ENCODE data around the gene NBEA.
A peak's percentile ranks its signal among the peaks of the same experiment; 100 is the strongest.

Gene NBEA

GRCh38 chr13:35473802-35474201 is 531.7 kb downstream of the NBEA start:
- peaks cover 91% of the 10 kb centered on the region for H3K27me3 ChIP-seq (ENCODE audit: insufficient read depth, insufficient read length)
- TF ChIP-seq SUZ12 (IDR thresholded peaks at IDR 0.05; ENCODE audit: extremely low read depth, insufficient read depth, insufficient read length) = no peak
- TF ChIP-seq ZNF274 (IDR thresholded peaks at IDR 0.05; ENCODE audit: low read depth, low read length) = no peak
- no peak for TF ChIP-seq YY1 (IDR thresholded peaks at IDR 0.05; ENCODE audit: insufficient read depth, insufficient read length)
- no peak for DNase-seq (ENCODE audit: low read depth, low spot score)

GRCh38 chr13:35474496-35475211 is 532.6 kb downstream of the NBEA start:
- DNase-seq (ENCODE audit: low read depth, low spot score) = no peak
- Histone ChIP-seq H3K27me3 (ENCODE audit: insufficient read depth, insufficient read length) (peaks cover 96% of the 10 kb centered on the region), H3K4me3 (ENCODE audit: insufficient read length, low read depth) (no peak overlapping the region), H3K36me3 (ENCODE audit: insufficient read depth, insufficient read length, low read length) (no peaks in the 10 kb centered on the region), H3K9me3 (ENCODE audit: insufficient read depth, low read length) (no peaks in the 10 kb centered on the region), H3K4me1 (ENCODE audit: insufficient read depth, insufficient read length) (no peaks in the 10 kb centered on the region), H3K9ac (ENCODE audit: insufficient read length, low read depth) (no peak overlapping the region)
- TF ChIP-seq SUZ12 (IDR thresholded peaks at IDR 0.05; ENCODE audit: extremely low read depth, insufficient read depth, insufficient read length) (no peak), YY1 (IDR thresholded peaks at IDR 0.05; ENCODE audit: insufficient read depth, insufficient read length) (no peak), ZNF274 (IDR thresholded peaks at IDR 0.05; ENCODE audit: low read depth, low read length) (no peak)

More at GRCh38 chr13:35473802-35474201, 531.7 kb downstream of the NBEA start:
- Histone ChIP-seq H3K9ac (ENCODE audit: insufficient read length, low read depth) (no peak overlapping the region), H3K4me1 (ENCODE audit: insufficient read depth, insufficient read length) (no peaks in the 10 kb centered on the region), H3K36me3 (ENCODE audit: insufficient read depth, insufficient read length, low read length) (no peaks in the 10 kb centered on the region), H3K9me3 (ENCODE audit: insufficient read depth, low read length) (no peaks in the 10 kb centered on the region), H3K4me3 (ENCODE audit: insufficient read length, low read depth) (no peak overlapping the region)

DNA sequence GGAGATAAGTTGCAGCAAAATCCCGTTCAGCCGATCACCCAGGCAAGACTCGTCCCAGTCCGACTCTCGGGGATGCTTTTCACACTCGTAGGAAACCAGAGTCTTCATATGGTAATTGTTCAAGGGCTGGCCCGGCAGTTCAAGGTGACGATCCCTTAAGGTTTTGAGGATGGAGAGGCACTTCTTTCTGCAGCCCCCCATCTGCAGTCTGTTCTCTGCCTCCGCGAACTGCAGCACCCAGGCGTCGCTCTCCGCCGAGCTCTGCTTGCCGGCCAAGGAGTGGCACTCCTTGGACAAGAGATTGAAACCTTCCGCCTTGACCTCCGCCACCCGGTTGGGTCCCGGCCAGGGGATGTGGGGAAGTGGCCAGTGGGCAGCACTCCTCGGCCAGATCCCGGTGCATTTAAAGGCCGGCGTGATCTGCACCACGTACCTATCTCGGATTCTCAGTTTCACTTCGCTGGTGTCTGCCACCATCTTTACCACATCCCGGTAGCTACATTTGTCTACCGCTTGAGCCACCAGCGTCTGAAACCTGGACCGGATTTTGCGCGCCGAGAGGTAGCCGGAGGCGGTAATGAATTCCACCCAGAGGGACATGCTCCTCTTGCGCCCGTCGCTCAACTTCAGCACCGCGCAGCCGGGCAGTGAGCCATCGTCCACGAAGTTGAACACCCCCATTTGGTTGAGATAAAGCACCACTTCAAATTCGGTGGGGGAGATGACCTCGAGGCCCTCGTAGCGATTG is 533.3 kb downstream of the NBEA start:
- Histone ChIP-seq H3K9me3 (ENCODE audit: insufficient read depth, low read length) (no peaks in the 10 kb centered on the region), H3K4me3 (ENCODE audit: insufficient read length, low read depth) (peak overlapping the region; percentile 43), H3K27me3 (ENCODE audit: insufficient read depth, insufficient read length) (peaks cover 98% of the 10 kb centered on the region), H3K36me3 (ENCODE audit: insufficient read depth, insufficient read length, low read length) (no peaks in the 10 kb centered on the region), H3K4me1 (ENCODE audit: insufficient read depth, insufficient read length) (no peaks in the 10 kb centered on the region), H3K9ac (ENCODE audit: insufficient read length, low read depth) (peak overlapping the region; percentile 21)
- TF ChIP-seq SUZ12 (IDR thresholded peaks at IDR 0.05; ENCODE audit: extremely low read depth, insufficient read depth, insufficient read length) (peak; percentile 51), ZNF274 (IDR thresholded peaks at IDR 0.05; ENCODE audit: low read depth, low read length) (no peak)
- no peak for DNase-seq (ENCODE audit: low read depth, low spot score)

DNA sequence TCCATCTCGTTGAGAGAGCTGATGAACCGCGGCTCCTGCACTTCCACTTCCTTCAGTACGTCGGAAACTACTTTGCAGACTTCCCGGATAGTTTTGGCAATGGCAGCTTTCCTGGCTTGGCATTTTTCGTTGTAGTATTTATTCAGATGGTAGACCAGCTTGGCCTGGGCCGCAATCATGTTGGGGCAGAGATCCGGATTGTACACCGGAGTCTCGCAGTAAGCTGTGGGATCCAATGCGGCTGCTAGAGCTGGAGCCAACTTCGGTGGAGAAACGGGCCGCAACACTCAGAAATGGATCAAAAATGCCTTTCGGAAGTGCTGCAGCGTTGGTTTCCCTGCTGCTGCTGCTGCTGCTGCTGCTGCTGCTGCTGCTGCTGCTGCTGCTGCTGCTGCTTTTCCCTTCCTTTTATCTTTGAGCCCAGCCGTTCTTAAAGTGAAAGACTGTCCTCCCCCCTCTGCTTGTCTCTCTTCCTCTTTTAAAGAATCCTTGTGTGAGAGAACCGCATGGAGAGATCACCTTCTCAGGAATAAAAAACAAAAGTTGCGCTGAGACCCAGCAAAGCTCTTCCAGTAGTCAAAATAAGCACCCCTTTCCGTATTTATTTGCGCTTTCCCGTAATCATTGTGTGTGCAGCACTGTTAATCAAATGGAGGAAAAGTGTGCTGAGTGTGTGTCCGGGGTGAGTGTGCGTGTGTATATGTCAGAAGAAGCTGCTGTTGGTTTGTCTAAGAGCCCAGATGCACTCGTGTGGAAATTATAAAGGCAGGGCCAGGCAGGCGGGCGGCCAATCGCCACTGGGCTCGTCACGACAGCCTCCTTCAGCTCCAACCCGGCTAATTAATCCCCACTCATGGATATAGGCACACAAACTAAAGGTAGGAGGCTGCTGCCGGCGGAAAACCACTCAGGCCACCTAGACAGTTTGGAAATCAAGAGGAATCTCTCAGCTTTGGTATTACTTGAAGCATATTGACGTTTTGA is 534.2 kb downstream of the NBEA start, which contains the start of gene MAB21L1:
MAB21L1 (minus strand) TSS at position 730 of the 984 bp plus-strand sequence; CDS start at position 179, 551 bp downstream.
- Histone ChIP-seq H3K9me3 (ENCODE audit: insufficient read depth, low read length) (no peaks in the 10 kb centered on the region), H3K36me3 (ENCODE audit: insufficient read depth, insufficient read length, low read length) (no peaks in the 10 kb centered on the region), H3K4me1 (ENCODE audit: insufficient read depth, insufficient read length) (no peaks in the 10 kb centered on the region), H3K9ac (ENCODE audit: insufficient read length, low read depth) (peak within 1 kb of the TSS; percentile 21), H3K4me3 (ENCODE audit: insufficient read length, low read depth) (peak within 1 kb of the TSS; percentile 43), H3K27me3 (ENCODE audit: insufficient read depth, insufficient read length) (peaks cover 96% of the 10 kb centered on the region)
- DNase-seq (ENCODE audit: low read depth, low spot score) = no peak
- no peak for TF ChIP-seq YY1 (IDR thresholded peaks at IDR 0.05; ENCODE audit: insufficient read depth, insufficient read length)
- peak; percentile 50 for TF ChIP-seq SUZ12 (IDR thresholded peaks at IDR 0.05; ENCODE audit: extremely low read depth, insufficient read depth, insufficient read length)
- no peak for TF ChIP-seq ZNF274 (IDR thresholded peaks at IDR 0.05; ENCODE audit: low read depth, low read length)

DNA sequence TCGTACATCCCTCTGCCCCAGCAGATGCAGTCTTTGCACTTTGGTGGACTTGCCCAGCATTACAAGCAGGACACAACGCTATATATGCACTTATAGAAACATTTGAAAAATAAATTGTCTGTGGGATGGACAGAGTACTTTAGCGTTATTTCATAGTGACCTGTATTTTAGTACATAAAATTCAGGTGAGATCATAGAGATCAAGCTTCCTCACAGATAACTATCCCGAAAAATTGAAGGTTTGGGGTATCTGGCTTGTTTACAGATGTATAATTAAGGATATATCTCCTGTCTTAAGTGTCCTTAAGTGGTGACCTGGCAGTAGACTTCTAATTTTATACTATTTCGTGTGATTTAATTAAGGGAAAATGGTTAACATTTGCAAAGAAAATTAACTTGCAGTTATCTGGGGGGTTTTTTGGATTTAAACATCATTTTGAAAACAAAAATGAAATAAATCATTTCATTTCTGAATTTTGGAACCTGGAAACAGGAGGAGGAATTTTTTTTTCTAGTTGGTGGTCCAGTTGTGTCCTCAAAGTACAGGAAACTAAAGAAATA is 535.4 kb downstream of the NBEA start:
- TF ChIP-seq YY1 (IDR thresholded peaks at IDR 0.05; ENCODE audit: insufficient read depth, insufficient read length) (no peak), SUZ12 (IDR thresholded peaks at IDR 0.05; ENCODE audit: extremely low read depth, insufficient read depth, insufficient read length) (no peak), ZNF274 (IDR thresholded peaks at IDR 0.05; ENCODE audit: low read depth, low read length) (no peak)
- H3K4me3 ChIP-seq (ENCODE audit: insufficient read length, low read depth) = no peak overlapping the region
- no peaks in the 10 kb centered on the region for H3K36me3 ChIP-seq (ENCODE audit: insufficient read depth, insufficient read length, low read length)
- peaks cover 84% of the 10 kb centered on the region for H3K27me3 ChIP-seq (ENCODE audit: insufficient read depth, insufficient read length)
- no peaks in the 10 kb centered on the region for H3K9me3 ChIP-seq (ENCODE audit: insufficient read depth, low read length)
- no peaks in the 10 kb centered on the region for H3K4me1 ChIP-seq (ENCODE audit: insufficient read depth, insufficient read length)
- DNase-seq (ENCODE audit: low read depth, low spot score) = no peak
- H3K9ac ChIP-seq (ENCODE audit: insufficient read length, low read depth) = no peak overlapping the region

DNA sequence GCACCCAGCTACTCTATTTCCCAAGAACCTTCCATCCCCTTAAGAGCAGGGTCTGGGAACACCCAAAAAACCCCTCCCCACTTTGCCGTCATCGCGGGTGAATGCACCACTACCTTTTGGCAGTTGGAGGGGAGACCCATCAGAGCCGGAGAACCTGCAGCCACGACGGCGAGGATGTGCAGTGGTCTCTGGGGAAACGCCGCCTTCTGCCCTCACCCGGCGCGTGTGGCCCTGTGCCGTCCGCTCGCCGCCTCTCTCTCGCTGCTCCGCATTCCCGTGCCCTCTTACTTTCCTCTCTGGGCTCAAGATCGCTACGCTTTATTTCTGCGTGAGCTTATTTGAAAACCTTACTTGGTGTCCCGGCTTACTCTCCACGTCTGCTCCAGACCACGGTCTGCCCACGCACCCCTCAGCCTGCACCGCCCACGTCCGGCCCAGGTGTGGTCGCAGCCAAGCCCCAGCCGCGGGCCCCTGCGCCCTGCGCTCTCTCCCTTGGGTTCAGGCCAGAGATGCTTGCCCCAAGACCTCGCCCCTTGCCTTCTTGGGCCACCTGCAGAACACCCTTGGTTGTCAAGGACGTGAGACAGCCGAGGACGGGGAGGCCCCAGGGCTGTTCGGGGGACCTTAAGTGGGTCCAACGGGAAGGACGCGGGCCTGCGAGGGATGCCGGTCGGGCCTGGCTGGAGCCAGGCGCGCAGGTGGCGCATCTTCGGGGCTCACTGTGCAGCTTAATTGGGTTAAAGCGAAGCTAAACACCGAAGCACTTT is 536.4 kb downstream of the NBEA start:
- DNase-seq (ENCODE audit: low read depth, low spot score) = no peak
- H3K36me3 ChIP-seq (ENCODE audit: insufficient read depth, insufficient read length, low read length) = no peaks in the 10 kb centered on the region
- H3K4me1 ChIP-seq (ENCODE audit: insufficient read depth, insufficient read length) = no peaks in the 10 kb centered on the region
- H3K4me3 ChIP-seq (ENCODE audit: insufficient read length, low read depth) = peak overlapping the region; percentile 21
- peaks cover 74% of the 10 kb centered on the region for H3K27me3 ChIP-seq (ENCODE audit: insufficient read depth, insufficient read length)
- H3K9me3 ChIP-seq (ENCODE audit: insufficient read depth, low read length) = no peaks in the 10 kb centered on the region
- TF ChIP-seq SUZ12 (IDR thresholded peaks at IDR 0.05; ENCODE audit: extremely low read depth, insufficient read depth, insufficient read length) = peak; percentile 84
- TF ChIP-seq ZNF274 (IDR thresholded peaks at IDR 0.05; ENCODE audit: low read depth, low read length) = no peak
- no peak overlapping the region for H3K9ac ChIP-seq (ENCODE audit: insufficient read length, low read depth)

All from NT2/D1 (cell line).